Right lobe of liver (tissue), 4 donors: ENCODE data around the gene ERICH6.

ENCODE experiments used
- POLR2A ChIP-seq: fragments of 450-650 bp; IDR thresholded peaks from one replicate; pipeline ENCODE4 v1.6.1; 2017; ENCODE audit warnings: antibody characterized with exemption, mild to moderate bottlenecking
- TF ChIP-seq, protein P1 (sequence below), 4 donors: fragments of 200-600 bp in 3 of 4; fragments of 450-650 bp in 1 of 4; IDR thresholded peaks; one replicate each; pipeline versions ENCODE4 v1.5.1 to v1.8.0; 2016 to 2022; ENCODE audit warnings: antibody characterized with exemption in 4 of 4, mild to moderate bottlenecking in 2 of 4
- donor health status: DM: no; HTN: no; CAD: no.
- donor health status: DM: no; HTN: no; CAD: no.
- donor health status: DM: no; HTN: yes; CAD: no.

DNA sequence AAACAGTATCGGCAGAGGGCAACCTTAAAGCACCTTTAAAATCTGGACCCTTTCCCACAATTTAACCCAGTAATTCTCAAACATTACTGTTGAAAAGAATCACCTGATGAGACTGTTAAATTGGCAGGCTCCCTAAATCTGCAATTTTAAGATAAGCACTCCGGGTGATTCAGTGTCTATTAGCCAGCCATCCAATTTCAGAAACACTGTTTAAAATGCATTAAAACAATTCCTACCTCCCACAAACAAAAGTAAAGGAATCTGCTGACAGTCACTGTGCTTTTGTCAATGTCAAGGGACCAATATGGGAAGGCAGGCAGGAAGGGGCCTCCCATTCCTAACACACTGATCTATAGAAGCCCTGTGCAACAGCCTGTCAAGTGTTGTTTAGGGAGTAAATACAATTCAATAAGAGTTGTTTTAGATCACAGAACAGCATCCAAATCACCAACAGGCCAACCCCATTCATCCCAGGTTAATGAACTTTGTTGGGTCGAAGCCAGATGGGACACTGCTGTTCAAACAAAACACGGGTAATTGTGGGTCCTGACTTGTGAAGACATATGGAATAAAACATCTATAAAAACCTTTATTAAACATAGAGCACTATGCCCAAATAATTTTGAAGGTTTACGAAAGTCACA, 37.9 kb upstream of the ERICH6 start:
- TF ChIP-seq, protein P1, sequence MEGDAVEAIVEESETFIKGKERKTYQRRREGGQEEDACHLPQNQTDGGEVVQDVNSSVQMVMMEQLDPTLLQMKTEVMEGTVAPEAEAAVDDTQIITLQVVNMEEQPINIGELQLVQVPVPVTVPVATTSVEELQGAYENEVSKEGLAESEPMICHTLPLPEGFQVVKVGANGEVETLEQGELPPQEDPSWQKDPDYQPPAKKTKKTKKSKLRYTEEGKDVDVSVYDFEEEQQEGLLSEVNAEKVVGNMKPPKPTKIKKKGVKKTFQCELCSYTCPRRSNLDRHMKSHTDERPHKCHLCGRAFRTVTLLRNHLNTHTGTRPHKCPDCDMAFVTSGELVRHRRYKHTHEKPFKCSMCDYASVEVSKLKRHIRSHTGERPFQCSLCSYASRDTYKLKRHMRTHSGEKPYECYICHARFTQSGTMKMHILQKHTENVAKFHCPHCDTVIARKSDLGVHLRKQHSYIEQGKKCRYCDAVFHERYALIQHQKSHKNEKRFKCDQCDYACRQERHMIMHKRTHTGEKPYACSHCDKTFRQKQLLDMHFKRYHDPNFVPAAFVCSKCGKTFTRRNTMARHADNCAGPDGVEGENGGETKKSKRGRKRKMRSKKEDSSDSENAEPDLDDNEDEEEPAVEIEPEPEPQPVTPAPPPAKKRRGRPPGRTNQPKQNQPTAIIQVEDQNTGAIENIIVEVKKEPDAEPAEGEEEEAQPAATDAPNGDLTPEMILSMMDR (IDR thresholded peaks at IDR 0.05): no peak
- no peak for TF ChIP-seq POLR2A
